Measurements from ENCODE around the gene TIAM2. TPM values are rescaled to one million over a fixed set of nuclear protein-coding genes. Genes with fewer than 3 reads are reported as not detected.

Gene TIAM2
- total RNA-seq, 1 donor from 2014 or later, result 5.9 TPM

GRCh38 chr6:155152211-155153076, 157.3 kb downstream of the TIAM2 start:
- ATAC-seq (peak in 1 of 2 donors; percentile 27), DNase-seq (no peak)
- H3K36me3 ChIP-seq, result no peaks in the 10 kb centered on the region
- H3K27ac ChIP-seq, result no peak overlapping the region
- no peaks in the 10 kb centered on the region for H3K27me3 ChIP-seq (ENCODE audit: low read depth)
- intact Hi-C loops (cut with DNase I), result no loop called here
- no peaks in the 10 kb centered on the region for H3K9me3 ChIP-seq
- no peak overlapping the region for H3K4me3 ChIP-seq
- no peak for TF ChIP-seq CTCF (IDR thresholded peaks at IDR 0.05)
- no peaks in the 10 kb centered on the region for H3K4me1 ChIP-seq

GRCh38 chr6:155154158-155154830, 159.2 kb downstream of the TIAM2 start:
- no peak overlapping the region for H3K27ac ChIP-seq
- TF ChIP-seq CTCF (IDR thresholded peaks at IDR 0.05), result no peak
- no peak overlapping the region for H3K4me3 ChIP-seq
- intact Hi-C loops (cut with DNase I), result no loop called here
- H3K4me1 ChIP-seq, result peaks cover 5% of the 10 kb centered on the region
- no peaks in the 10 kb centered on the region for H3K36me3 ChIP-seq
- no peak for DNase-seq
- H3K27me3 ChIP-seq (ENCODE audit: low read depth), result no peaks in the 10 kb centered on the region
- no peaks in the 10 kb centered on the region for H3K9me3 ChIP-seq
- ATAC-seq, result peak; percentile 44 to 67

- no peak for TF ChIP-seq CTCF (IDR thresholded peaks at IDR 0.05)
- H3K4me1 ChIP-seq, result peaks cover 5% of the 10 kb centered on the region
- no peak overlapping the region for H3K4me3 ChIP-seq
- H3K9me3 ChIP-seq, result no peaks in the 10 kb centered on the region
- H3K27ac ChIP-seq, result no peak overlapping the region
- no peaks in the 10 kb centered on the region for H3K36me3 ChIP-seq
- DNase-seq (no peak), ATAC-seq (no peak)
- no peaks in the 10 kb centered on the region for H3K27me3 ChIP-seq (ENCODE audit: low read depth)
- intact Hi-C loops (cut with DNase I), result no loop called here
These were observed 160.8 kb downstream of the TIAM2 start for GRCh38 chr6:155155787-155156447.

DNA sequence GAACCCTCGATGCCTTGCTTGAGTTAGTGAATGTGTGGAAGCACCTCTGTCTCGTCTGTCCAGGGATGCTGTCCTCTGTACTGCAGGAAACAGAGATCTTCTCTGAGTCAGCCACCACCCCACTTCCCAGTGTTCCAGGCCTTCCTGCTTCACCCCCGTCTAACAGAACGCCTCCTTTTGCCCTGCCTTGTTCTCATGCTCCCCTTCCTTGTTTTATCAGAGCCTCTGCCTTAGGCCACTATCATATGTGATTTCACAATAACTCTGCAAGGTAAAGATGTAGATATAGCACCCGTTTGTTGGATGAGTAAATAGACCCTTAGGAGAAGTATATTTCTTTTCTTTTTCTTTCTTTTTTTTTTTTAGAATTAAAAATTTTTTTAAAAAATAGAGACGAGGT, 162.0 kb downstream of the TIAM2 start:
- ATAC-seq (no peak), DNase-seq (no peak)
- H3K9me3 ChIP-seq, result no peaks in the 10 kb centered on the region
- peaks cover 5% of the 10 kb centered on the region for H3K4me1 ChIP-seq
- no peaks in the 10 kb centered on the region for H3K36me3 ChIP-seq
- no peaks in the 10 kb centered on the region for H3K27me3 ChIP-seq (ENCODE audit: low read depth)
- intact Hi-C loops (cut with DNase I), result no loop called here
- H3K4me3 ChIP-seq, result no peak overlapping the region
- no peak overlapping the region for H3K27ac ChIP-seq
- TF ChIP-seq CTCF (IDR thresholded peaks at IDR 0.05), result no peak

DNA sequence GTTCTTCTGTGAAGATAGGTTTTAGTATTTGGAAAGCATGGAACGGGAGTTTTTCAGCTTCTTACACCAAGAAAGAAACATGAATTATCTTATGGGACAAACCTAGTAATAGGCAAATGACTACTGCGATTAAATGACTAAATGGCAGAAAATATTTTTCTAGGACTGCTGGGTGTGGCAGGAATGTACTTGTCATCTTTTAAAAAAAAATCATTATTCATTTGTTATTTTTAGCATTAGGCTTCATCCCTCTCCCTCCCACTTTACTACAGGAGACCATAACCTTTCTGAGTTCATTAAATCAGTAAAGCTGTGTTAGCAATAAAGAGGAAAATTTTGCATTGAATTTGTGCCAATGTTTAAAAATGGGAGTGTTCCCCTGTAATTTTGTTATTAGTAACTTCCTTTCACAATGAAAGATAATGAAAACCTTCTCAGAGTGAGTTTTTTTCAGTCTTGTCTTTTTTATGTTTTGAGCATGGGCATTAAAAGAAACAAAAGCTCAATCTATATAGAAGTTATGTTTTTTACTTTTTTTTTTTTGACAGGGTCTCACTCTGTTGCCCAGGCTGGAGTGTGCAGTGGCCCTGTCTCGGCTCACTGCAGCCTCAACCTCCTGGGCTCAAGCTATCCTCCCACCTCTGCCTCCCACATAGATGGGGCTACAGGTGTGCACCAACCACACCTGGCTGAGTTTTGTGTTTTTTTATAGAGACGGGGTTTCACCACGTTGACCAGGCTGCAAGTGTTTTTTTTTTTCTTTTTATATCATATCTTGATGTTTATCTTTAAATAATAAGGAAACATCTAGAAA, 163.1 kb downstream of the TIAM2 start:
- peaks cover 5% of the 10 kb centered on the region for H3K4me1 ChIP-seq
- no peak for DNase-seq
- TF ChIP-seq CTCF (IDR thresholded peaks at IDR 0.05), result no peak
- intact Hi-C loops (cut with DNase I), result no loop called here
- no peak overlapping the region for H3K27ac ChIP-seq
- no peaks in the 10 kb centered on the region for H3K36me3 ChIP-seq
- no peak for ATAC-seq
- no peak overlapping the region for H3K4me3 ChIP-seq
- H3K27me3 ChIP-seq (ENCODE audit: low read depth), result no peaks in the 10 kb centered on the region
- no peaks in the 10 kb centered on the region for H3K9me3 ChIP-seq

Measured in lower lobe of right lung (tissue), 2 donors.